Ramos (cell line): ENCODE data around the gene FAM110D.

Experiments
- in situ Hi-C: fragments of 300-500 bp; cut with MboI; formaldehyde crosslinking; loops from one replicate; pipeline ENCODE4 v1.14.3; 2022; ENCODE audit warnings: low sequenced_read_pairs; ENCODE audit not compliant: unreplicated experiment

The FAM110D gene

GRCh38 chr1:26160527-26161414 is 1.9 kb downstream of the FAM110D start:
- in situ Hi-C loops: no loop called here

GRCh38 chr1:26161415-26162219 is 2.7 kb downstream of the FAM110D start:
- in situ Hi-C loops: no loop called here

GRCh38 chr1:26162220-26162709 is 3.4 kb downstream of the FAM110D start:
- in situ Hi-C loops: no loop called here

- in situ Hi-C loops: no loop called here
Measured at GRCh38 chr1:26163684-26164035, 4.8 kb downstream of the FAM110D start.

- in situ Hi-C loops: no loop called here
Measured at GRCh38 chr1:26164036-26164860, 5.4 kb downstream of the FAM110D start.

- in situ Hi-C loops: no loop called here
Measured at GRCh38 chr1:26164861-26165842, 6.3 kb downstream of the FAM110D start.

GRCh38 chr1:26166719-26167281 is 7.9 kb downstream of the FAM110D start:
- in situ Hi-C loops: no loop called here

GRCh38 chr1:26168410-26169197 is 9.7 kb downstream of the FAM110D start, which contains the start of gene C1orf232:
Gene C1orf232, minus strand, starts transcription at chr1:26168963. Its CDS starts 464 bp downstream, at chr1:26168499.
- in situ Hi-C loops: no loop called here

GRCh38 chr1:26169198-26169554 is 10.3 kb downstream of the FAM110D start:
- in situ Hi-C loops: no loop called here

GRCh38 chr1:26169669-26170471 is 11.0 kb downstream of the FAM110D start, which contains the start of gene ZNF593:
Gene ZNF593, plus strand, starts transcription at chr1:26169908. Its CDS starts 76 bp downstream, at chr1:26169984.
- in situ Hi-C loops: no loop called here

- in situ Hi-C loops: no loop called here
Measured at GRCh38 chr1:26170472-26170821, 11.6 kb downstream of the FAM110D start.

GRCh38 chr1:26171084-26172072 is 12.5 kb downstream of the FAM110D start, which contains the start of gene ZNF593OS:
Gene ZNF593OS, minus strand, starts transcription at chr1:26171832. Its CDS starts 171 bp downstream, at chr1:26171661.
- in situ Hi-C loops: no loop called here

- in situ Hi-C loops: no loop called here
Measured at GRCh38 chr1:26175346-26175745, 16.5 kb downstream of the FAM110D start.

- in situ Hi-C loops: no loop called here
Measured at GRCh38 chr1:26177182-26177684, 18.4 kb downstream of the FAM110D start, which contains the start of gene CNKSR1. Gene CNKSR1, plus strand, starts transcription at chr1:26177491. Its CDS starts 57 bp downstream, at chr1:26177548.

GRCh38 chr1:26180010-26180506 is 21.2 kb downstream of the FAM110D start:
- in situ Hi-C loops: no loop called here
